GM18511 (cell line): Measurements from ENCODE around the gene HEXIM2.
"Not testable (repeated sequence)": the region's sequence is repeated elsewhere in the genome, so short reads cannot be mapped to it uniquely, and the experiment has no call there.

Experiments
- ATAC-seq: cut with Tn5 transposase; IDR thresholded peaks from one replicate; pipeline ENCODE4 v1.9.1; 2021; ENCODE audit warnings: mild to moderate bottlenecking, moderate library complexity; ENCODE audit not compliant: unreplicated experiment

Gene HEXIM2, protein sequence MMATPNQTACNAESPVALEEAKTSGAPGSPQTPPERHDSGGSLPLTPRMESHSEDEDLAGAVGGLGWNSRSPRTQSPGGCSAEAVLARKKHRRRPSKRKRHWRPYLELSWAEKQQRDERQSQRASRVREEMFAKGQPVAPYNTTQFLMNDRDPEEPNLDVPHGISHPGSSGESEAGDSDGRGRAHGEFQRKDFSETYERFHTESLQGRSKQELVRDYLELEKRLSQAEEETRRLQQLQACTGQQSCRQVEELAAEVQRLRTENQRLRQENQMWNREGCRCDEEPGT

DNA sequence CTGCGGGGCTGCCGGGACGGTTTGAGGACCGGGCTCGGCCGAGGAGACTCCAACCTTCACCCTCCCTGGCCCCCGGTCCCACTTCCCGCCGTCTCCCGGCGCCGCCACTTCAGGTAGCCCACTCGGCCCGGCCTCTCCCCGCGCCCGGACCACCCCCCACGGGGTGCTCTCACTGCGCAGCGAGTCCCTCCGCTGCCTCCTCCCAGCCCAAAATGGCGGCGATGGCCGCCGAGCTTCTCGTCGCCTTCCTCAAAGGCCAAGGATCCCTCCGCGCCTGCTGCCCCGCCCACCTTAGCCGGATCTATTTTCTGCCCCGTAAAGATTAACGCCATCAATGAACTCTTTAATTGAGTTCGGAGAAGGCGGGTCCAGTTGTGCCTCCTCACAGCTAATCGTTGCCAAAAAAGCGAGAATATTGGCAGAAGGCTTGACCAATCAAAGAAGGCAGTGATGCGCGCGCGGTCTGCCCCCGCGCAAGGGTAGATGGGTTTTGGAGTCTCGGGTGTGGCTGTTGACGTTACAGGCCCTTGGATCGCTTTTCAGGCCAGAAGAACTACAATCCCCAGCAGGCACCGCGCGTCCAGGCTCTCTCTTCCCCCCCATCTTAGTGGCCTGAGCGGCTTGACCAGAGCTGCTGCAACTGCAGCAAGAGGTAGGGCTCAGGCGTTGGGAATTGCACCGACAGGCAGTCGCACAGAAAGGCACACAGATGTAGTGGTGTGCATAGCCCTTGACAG, at the start of gene HEXIM2:
TSS of gene HEXIM2 (plus strand) at position 588 of the 737 bp plus-strand sequence. CDS start 919 bp downstream, outside the sequence.
- peak; percentile 87 for ATAC-seq

DNA sequence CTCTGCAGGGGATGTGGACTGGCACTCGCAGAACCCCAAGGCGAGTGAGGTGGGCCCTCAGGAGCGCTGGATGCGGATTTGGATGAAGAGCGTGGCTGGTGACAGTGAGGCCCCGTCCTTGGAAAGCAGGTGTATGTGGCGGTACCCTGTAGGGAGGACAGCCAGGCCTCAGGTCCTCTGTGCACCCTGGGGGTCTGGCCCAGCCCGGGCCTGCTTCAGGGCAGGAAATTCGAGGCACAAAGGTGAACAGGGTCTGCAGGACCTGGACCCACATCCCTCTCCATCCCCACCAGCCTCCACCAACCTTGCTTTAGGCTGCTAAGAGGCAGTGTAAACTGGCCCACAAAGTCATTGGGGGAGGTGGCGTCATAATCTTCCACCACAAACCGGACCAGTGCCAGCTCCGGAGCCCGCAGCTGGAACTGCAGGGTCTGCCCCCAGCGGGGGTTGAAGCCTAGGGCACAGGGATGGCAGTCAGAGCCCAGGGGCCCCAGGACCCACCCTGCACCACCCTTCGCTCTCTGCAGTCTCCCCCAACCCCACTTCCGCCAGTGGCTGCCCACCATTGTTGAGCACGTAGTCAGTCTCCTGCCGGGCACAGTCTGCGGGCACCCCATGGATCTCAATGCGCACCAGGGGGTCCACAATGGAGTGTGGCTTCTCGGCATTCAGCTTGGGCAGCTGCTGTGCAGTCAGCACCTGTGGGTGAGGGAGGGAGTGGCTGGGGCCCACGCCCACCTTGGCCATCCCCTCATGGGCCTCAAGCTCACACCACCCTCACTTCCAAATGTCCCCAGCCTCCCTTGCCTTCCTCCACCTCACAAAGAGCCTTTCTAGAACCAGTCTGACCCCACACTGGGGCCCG, 48.9 kb upstream of the HEXIM2 start:
- ATAC-seq, result no peak

DNA sequence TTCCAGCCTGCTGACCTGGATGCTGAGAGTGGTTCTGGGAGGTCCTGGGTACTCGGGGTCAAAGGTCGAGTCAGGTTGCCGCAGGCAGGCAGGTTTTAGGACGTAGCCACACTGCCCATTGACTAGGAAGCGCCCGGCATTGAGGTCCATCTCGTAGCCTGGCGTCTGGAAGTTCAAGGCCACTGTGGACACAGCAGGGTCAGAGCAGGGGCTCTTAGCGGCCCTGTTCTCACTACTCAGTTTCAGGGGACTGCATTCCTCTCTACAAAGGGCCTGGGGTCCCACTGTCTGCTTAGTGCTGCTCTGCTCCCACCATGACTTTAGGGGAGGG, 48.3 kb upstream of the HEXIM2 start:
- ATAC-seq, result no peak

DNA sequence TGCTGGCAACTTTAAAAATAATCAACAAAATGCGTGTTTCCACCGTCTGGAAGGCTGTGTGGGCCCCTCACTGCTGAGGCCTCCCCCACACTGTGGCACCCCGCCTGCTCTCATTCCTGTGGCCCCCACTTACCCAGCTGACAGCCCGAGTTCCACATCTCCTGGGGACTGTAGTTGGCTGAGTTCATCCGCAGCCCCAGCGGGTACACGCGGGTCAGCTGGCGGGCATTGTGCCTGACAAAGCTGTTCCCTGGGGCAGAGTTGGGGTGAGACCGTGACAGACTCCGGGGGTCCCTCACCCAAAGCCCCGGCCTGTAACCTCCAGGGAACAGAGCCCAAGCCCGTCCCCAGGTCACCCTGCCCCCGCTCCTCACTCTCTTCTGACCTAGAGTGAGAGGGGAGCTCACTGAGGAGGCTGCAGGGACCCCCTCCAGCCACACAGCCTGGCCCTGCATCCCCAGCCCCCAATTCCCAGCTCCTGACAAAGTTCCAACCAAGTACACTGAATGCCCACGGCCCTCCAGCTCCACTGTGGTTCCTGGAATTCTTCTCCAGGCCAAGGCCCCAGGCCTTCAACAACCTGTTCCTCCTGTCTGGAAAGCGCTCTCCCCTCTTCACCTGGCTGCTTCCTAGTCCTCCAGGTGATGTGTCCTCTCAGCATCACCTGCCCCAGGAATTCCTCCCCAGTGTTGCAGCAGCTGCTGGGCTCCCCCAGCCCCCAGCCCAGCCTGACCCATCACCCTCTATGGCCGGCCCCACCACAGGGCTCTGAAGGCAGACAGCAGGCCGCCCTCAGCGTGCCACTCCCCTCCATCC, 47.4 kb upstream of the HEXIM2 start:
- ATAC-seq, result no peak

DNA sequence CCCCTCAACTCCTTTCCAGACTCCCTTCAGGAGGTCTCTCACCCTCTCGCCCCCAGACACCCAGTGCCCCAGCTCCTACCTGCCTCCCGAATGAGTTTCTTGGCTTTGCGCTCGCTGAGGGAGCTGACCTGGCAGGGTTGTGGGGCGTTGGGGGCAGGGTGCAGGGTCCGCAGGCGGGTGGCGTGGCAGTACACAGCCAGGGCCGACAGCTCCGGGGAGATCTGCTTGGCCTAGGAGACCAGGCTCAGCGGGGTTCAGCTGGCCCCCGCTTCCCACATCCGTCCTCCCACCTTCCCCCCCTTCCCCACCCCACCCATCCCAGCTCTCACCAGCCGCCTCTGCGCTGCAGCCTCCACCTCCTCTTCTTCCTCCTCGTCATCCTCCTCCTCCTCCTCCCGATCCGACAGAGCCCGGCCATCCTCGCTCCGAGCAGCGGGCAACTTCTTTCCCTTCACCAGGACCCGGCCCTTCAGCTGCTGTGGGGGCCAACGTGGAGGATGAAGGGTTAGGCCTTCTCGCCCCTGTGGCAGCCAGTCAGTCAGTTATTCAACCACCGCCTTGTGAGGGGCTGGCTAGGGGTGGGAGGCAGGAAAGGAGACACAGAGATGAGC, 46.6 kb upstream of the HEXIM2 start:
- no peak for ATAC-seq

DNA sequence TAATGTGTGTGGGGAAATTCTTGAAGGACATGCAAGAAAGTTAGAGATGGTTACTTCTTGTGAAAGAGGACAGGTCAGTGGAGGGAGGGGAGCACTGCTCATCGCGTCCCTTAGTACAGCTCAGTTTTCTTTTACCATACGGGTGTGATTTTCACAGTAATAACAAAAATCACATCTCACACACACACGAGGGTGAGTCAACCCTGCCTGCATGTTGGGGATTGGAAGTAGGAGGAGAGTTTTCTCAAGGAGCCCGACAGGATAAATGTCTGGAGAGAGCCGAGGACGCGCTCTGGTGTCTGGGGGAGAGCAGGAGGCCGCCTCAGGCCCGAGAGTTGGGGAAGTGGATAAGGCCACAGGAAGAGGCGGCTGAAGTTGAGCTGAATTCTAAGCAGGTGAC, 45.8 kb upstream of the HEXIM2 start:
- no peak for ATAC-seq

DNA sequence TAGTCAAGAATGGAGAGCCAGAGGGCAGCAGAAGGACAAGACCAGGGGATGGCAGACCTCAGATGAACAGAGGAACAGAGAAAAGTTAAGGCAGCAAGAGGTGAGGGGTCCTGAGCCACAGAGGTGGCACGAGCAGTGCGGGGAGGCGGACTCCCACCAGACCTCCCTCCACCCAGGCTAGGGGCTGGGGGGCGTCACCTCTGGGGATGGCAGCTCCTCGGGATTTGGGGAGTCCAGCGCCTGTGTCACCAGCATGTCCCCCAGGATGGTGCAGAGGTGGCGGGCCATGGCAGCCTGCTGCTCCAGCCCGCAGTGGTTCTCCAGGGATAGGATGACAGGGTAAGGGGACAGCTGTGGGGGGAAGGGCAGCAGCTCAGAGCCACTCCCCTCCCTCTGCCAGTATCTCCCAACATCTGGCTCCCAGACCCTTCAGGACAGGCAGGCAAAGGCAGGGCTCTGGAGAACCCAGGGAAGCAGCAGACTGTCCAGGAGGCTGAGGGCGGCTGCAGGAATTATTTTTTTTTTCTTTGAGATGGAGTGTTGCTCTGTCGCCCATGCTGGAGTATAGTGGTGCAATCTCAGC, 45.1 kb upstream of the HEXIM2 start:
- ATAC-seq, result no peak

DNA sequence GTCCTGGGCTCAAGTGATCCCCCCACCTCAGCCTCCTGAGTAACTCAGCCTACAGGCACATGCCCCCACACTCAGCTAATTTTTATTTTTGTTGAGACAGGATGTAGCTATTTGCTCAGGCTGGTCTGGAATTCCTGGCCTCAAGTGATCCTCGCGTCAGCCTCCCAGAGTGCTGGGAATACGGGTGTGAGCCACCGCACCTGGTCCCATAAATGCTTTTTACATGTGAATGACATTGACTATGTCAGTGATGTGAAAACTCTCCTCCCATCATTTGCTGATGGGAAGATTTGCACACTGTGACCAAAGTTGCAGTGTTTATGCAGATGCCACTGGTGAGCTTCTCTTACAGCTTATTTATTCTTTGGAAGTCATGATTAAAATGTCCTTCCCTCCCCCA, 44.3 kb upstream of the HEXIM2 start:
- no peak for ATAC-seq

DNA sequence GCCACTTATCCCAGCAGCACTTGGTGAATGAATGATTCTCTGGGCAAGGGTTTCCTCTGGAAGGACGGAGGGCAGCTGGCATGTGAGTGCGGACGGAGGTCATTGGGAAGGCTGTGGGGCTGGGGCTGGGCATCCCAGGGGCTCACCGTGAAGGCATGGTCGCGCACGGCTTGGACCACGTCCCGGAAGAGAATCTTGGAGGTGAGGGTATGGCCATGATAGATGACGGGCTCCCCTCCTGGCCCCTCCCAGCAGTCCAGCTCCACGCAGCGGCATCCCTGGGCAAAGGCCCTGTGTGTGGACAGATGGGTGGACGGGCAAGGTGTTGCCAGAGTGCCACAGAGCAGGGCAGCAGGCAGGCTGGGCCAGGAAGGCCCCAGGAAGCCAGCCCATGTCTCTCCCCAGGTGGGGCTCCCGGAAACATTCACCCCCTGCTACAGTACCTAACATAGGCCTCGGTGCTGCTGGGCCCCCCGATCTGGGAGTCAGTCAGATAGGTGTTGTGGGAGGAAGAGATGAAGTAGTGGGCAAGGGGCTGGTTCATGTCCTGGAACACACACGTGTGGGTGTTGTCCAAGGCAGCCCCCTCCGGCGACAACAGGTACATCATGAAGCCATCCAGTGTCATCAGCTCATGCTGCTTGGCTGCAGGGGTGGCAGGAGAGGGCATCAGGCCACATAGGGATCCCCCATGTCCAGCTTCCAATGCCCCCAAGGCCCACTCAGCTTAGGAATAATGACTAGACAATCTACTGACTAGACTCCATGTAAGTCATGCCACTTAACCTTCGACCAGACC, 43.6 kb upstream of the HEXIM2 start:
- ATAC-seq, result no peak

DNA sequence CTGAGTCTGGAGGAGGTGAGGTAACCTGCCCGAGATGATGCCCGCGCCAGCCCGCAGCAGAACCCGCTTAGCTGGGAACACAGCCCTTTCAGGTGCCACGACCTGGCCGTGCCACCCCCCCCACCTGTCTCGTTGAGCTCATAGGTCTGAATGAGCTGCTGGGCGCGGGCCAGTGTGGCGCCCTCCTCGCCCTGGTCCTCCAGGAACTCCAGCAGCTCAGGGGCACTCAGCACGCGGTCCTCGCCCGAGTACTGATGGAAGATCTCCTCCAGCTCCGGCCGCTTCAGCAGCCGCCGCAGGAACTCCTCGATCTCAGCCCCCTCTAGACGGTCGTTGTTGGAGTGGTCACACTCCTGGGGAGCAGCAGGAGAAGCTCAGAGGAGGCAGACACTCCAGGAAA, 43.0 kb upstream of the HEXIM2 start:
- ATAC-seq, result no peak

DNA sequence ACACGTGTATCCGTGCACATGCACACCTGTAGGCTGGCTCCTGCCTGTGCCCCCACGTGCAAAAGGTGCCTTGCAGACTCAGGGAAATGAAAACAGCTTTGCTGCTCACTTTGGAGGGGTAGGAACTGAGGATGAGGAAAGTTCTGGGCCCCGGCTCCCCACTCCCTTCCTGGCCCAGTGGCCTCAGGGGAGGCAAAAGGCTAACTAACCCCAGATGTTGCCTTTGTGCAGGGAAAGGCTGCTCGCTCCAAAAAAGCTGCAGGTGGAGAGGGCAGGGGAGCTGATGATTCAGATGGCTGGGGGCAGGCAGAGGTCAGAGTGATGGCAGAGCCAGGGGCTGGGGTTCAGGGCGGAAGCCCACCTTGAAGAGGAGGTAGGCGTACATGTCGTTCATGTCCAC, 41.7 kb upstream of the HEXIM2 start:
- ATAC-seq, result no peak

DNA sequence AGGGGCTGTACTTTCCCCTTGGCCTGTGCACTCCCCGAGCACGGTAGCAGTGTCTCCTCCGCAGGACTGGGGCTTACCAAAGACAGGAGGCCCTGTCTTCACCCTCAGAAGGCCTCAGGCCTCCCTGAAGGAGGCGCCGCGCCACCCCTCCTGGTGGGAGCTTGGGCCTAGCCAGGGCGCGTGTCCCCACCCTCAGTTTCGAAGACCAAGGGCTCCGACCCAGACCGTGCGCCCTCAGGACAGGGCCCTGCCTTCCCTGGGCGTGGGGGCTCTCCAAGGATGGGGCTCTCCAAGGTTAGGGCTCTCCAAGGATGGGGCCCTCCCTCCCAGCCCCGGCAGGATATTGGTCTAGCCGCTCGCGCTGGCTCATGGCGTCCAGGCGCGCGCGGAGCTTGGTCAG, 41.1 kb upstream of the HEXIM2 start:
- ATAC-seq, result no peak

DNA sequence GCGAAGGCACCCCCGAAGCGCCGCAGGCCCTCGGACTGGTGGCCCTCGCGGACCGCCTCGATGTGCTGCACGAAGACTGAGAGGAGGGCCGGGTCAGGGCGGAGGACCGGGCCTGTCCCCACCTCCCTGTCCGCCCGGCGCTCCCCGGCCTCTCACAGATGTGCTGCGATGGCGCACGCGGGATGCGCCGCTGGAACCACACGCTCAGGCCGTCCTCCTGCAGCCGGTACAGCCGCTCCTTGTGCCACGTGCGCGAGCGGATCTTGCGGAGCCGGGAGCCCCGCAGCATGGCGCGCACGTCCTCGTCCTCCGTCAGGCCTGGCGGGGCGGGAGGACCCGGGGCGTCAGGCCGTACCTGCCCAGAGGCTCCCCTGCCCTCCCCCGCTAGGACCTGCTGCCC, 40.6 kb upstream of the HEXIM2 start:
- ATAC-seq, result no peak

DNA sequence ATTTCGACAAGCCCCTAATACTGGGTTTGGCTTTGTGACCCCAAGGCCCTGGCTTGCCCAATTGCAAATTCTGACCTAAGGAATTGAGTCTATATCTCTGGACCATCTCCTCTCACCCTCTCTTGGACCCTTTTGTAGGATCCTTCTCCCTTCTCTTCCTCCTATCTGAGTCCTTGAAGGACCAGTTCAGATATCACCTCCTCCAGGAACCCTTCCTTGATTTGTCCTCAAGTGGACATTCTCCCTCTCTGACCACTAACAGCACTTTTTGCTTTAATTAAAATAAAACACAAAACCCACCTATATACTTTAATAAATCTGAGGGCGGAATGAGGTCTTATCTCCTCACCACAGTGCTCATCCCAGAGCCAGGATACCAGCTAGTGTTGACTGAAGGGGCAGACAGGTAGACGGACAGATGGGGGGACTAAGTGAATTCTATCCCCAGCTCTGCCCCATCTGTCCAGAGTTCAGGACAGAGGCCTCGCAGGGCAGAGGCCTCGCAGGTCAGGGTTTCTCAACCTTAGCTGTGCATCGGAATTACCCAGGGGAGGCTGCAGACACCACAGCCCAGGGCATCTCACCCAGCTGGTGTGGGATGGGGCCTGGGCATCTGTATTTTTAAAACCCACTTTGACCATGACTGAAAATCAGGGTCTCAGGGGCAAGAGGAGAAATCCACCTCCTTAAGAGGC, 38.5 kb upstream of the HEXIM2 start:
- ATAC-seq, result no peak

DNA sequence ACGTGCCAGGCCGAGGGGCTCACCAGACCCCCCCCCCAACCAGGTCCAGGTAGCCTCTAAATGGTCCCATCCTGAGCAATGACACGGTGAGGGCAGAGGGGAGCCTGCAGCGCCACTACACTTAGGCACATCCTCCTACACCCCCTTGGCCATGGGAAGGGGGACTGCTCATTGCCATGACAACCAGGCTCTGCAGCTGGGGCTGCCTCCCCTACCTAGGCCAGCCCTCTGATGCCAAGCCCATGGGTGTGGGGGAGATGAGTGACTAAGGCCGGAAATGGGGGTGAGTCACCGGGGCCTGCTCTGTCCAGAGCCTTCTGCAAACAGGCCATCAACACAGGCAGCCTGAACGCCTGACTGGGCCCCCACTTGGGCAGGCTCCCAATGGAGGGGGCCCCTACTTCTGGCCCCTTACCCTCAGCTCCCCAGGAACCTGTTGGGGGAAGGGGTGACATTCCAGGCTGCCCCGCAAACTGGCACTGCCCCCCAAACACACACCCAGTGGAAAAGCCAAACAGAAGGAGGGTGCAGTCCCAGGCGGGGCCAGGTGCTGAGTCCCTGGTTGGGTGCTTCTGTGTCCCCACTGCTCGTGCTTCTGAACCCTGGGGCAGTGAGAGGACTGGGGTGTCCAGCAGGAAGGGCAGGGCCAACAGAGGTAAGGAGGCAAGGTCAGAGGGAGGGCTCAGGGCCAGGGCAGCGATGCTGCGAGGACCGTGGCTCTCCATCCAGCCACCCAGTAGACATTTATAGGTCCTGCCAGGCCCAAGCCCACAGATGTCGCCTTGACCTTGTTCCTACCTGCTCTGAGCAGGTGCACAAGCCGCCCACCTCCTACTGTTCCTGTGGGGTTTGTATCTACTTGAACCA, 37.5 kb upstream of the HEXIM2 start:
- no peak for ATAC-seq

DNA sequence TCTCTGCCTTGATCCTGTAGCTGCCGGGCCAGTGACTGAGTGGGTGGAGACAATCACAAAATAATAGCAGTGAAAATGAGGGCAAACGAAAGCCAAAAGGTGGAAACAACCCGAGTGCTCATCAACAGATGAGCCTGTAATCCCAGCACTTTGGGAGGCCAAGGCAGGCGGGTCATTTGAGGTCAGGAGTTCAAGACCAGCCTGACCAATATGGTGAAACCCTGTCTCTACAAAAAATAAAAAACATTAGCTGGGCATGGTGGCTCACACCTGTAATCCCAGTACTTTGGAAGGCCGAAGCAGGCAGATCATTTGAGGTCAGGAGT, 36.9 kb upstream of the HEXIM2 start:
- ATAC-seq, result not testable (repeated sequence)

DNA sequence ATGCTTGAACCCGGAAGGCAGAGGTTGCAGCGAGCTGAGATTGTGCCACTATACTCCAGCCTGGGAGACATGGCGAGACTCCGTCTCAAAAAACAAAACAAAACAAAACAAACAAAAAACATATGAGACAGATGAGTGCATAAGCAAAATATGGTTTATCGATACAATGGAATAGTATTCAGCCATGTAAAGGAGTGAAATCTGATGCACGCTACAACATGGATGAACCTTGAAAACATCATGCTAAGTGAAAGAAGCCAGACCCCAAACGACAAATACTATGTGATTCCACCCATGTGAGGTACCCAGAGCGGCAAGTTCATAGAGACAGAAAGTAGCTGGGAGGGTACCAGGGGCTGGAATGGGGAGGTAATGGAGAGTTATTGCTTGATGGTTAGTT, 36.2 kb upstream of the HEXIM2 start:
- ATAC-seq, result no peak

DNA sequence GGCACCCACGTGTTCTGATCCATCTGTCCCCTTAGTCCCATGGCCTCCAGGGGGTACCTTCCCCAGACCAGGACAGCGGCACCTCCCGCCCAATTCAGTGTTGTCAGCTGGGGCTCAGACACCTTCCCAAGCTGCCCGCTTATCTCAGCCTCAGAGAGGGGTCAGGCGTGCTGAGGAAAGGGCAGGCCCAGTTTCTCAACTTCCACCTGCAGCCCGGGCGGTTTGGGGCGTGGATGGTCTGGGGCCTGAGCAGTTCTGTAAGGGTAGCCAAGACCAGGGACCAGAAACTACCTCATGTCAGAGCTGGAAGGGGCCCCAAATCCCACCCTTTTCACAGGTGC, 34.5 kb upstream of the HEXIM2 start:
- no peak for ATAC-seq
